OCI-M2 (cell line): Measurements from ENCODE around the gene DARS1.
A peak's percentile ranks its signal among the peaks of the same experiment; 100 is the strongest.

Source experiments
- DNase-seq: peaks from one replicate; lab custom pipeline; 2025; ENCODE audit not compliant: unreplicated experiment; lab: John Stamatoyannopoulos, UW

DARS1 gene

DNA sequence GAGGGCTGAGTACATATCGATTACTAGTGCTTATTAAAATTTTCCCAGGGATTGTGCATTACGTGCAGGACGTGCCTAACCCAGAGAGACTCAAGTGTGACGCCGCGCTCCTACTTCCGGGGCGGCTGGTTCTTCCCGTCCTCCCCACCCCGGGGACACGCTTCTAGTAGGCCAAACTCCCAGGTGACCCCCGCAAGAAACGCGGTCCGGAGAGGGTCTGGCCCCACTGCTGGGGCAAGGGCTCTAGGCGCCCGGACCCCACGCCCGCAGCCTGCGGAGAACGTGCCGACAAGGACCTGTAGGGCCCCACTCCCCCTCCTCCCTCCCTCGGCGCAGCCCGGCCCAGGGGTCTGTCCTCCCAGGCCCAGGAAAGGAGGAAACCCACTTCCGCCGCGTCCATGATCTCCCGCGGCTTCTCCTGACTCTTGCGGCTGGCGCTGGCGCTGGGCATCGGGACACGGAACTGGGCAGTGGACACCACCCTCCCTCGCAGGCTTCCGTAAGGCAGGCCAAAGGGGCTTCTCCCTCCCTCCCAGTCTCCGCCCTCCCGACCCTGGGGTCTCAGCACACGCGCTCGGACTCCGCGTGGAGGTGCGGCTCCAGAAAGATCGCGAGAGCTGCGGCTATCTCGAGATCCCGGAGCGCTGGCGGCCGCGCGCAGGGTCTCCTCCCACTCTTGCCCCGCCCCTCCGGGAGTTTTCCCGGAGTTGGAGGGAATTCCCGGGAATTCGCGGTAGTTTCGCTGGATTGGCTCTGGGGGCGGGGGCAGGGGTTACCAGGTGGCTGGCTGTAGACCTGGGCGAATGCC lies at the start of gene DARS1:
TSS of gene DARS1 (minus strand) at position 609 of the 808 bp plus-strand sequence. CDS start at position 451, 158 bp downstream.
- peak; percentile 44 for DNase-seq

DNA sequence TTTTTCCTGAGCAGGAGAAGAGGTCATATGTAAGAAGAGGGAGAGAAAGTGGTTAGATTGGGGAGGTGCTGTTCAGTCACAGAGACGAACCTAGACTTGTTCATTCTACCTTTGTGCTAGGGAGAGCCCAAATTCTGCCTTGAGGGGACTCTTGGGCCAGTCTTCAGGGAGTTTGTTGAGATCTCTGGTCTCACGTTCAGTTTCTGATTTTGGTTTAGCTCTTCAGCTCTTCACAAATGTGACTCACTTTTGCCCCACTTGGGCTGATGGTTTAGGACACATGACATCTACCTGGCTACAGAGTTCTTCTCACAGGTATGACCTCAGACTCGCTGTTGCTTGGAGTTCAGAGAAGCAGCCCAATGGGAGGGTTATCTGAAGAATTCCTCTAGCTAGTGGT lies 49.2 kb upstream of the DARS1 start:
- DNase-seq = no peak

DNA sequence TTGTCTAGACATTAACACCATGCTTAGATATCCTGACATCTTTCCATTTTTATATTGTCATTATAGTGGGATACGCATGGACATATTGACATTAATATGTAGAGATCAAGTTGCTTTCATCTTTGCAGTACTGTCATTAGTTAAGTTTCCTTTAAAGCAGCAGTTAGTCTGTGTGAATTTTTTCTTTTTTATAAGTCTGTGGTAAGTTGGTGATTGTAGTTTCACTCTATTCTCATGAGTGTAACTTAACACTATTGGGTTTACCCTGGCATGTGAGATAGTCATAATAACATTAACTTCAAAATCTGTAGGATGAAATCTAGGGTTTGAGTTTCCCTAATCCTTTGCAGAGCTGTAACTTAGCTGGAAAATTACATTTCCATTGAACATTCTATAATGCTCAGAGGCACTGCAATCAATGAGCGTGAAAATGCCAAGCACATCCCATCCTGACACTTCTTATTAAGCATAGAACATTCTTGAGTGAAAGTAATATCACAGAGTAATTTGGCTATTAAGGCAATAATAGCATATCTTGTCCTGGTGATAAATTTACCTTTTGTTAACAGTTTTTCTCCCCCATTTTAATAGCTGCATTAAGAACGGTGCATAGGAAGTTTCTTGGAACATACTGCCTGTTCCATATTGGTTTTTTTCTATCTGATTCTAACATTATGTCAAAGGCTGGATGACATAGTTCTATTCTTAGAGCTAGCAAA lies 47.5 kb upstream of the DARS1 start:
- DNase-seq = no peak

DNA sequence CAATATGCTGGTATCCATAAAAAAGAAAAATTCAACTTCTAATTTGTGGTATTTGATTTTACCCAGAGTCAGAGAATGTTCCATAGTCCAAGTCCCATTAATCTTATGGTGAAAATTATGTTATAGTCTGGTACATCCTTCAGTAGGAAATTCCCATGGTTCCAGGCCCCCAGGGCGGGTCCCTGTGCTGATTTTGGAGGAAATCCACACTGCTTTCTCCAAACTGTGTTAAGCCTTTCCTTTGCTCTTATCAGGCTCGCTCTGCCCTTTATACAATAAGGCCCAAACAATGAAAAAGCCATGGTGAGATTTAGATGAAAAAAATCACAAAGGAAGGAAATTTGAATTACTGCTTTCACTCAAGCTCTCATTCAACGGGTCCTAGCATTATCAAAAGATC lies 46.8 kb upstream of the DARS1 start:
- DNase-seq = no peak

GRCh38 chr2:136031711-136032110 lies 46.3 kb upstream of the DARS1 start:
- no peak for DNase-seq

DNA sequence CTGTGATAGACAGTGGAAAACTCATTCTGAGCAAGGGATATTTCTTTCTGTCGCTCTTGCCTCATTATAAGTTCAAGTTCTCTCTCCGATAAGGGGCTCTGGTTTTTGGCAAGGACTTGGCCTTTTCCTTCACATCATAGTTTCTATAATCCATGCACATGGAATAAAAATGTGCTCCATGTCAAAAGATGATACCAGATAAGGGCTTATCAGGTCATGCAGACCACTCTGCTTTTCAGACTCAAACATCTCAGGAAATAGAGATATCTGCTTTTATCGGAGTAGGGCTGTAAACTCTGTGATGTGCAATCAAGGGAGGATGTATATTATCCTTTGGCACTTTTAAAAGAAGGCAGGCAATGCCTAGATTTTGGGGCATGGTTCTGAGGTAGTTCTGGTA lies 45.0 kb upstream of the DARS1 start:
- no peak for DNase-seq

- DNase-seq = no peak
These were observed 43.7 kb upstream of the DARS1 start for GRCh38 chr2:136029149-136029548.

GRCh38 chr2:136028001-136028400 lies 42.6 kb upstream of the DARS1 start:
- no peak for DNase-seq

DNA sequence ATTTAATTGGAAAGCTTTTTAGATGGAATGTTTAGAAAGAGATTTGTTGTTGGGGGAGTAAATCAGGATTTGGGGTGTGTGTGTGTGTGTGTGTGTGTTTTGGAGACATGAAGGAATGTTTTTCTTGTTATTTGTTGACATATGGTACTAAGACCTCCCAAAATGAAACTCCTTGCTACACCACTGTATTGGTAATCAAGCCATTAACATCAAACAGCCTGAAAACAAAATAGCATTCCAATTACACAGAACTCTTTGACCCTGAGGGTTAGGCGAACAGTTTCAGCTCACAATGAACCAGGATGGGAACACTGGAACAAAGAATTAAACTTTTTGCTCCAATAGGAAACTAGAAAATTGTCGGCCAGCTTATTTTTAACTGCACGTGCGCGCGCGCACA lies 41.7 kb upstream of the DARS1 start:
- DNase-seq = no peak

DNA sequence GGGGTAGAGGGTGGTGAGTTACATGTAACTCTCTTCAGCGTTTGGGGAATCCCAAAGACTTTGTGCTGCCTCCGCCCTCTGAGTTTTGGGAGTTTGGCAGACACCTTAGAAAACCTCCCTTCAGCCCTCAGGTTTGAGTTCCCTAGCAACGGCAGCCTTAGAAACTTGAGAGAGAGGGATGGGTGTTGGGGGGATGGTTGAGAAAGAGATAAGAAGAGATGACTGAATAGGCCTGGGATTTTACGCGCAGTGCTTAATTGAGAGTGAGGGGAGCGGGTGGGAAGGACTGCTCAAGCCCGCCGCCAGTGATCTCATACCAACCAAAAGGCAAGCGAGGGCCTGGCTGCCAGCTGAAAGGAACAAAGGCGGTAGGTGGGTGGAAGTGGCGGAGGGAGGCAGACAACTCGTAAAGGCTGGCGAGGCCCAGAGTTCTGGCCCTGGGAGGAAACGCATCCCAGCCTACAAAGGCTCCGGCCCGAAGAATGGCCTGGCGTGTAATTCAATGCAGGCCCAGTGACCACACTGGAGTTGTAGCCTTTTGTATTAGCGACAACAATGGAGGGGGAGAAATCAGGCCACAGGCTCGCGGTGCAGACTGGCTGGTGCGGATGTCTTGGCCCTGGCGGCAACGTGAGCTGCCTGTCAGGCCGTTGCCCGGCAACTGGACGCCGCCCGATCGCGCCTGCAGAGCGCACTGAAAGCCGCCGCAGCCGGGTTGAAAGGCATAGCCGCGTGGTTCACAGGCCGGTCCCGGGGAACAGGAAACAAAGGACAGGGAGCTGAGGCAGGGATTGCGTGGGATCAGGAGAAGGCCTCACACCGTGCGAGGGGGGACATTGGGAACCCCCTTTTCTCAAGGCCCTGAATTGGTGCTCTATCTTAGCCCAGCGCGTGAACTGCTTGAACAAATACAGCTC lies 39.9 kb upstream of the DARS1 start:
- DNase-seq = no peak

DNA sequence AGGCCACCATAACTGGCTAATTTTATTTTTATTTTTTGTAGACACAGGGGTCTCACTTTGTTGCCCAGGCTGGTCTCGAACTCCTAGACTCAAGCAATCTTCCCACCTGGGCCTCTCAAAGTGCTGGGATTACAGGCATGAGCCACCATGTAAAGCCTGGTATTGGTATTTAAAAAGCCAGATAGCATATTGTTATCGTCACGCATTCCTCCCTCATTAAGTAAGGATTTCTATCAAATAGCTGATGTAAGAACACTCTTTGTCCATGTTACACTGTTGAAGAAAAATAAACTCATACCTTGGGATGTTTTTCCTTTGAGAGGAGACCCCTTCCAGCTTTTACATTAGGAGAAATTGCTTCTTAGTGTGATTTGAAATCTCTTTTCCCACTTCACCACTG lies 39.2 kb upstream of the DARS1 start:
- DNase-seq = no peak

- no peak for DNase-seq
These were observed 38.8 kb upstream of the DARS1 start for GRCh38 chr2:136024185-136024584.

DNA sequence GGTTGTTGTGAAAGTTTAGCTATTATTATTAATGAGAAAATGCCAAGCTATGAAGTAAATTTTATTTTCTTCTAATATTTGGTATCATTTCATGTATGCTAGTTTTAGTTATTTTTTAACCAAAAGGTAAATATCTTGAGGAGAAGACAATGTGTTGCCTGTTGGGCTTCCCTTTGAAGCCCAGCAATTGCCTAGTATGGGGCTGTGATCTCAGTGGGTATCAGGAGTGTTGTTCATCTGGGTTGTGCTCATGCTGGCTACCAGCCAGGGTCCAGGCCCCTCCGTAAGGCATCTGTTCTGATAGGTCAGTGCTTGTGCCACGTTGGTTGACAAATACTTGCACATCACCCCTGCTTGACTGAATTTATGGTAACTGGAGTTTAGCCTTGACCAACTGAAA lies 38.0 kb upstream of the DARS1 start:
- no peak for DNase-seq

GRCh38 chr2:136022396-136023146 lies 37.1 kb upstream of the DARS1 start:
- no peak for DNase-seq

- no peak for DNase-seq
These were observed 36.5 kb upstream of the DARS1 start for GRCh38 chr2:136021976-136022375.

- no peak for DNase-seq
These were observed 36.0 kb upstream of the DARS1 start for GRCh38 chr2:136021406-136021805.

- DNase-seq = no peak
These were observed 35.4 kb upstream of the DARS1 start for GRCh38 chr2:136020831-136021230.

- DNase-seq = no peak
These were observed 34.4 kb upstream of the DARS1 start for GRCh38 chr2:136019825-136020224.

DNA sequence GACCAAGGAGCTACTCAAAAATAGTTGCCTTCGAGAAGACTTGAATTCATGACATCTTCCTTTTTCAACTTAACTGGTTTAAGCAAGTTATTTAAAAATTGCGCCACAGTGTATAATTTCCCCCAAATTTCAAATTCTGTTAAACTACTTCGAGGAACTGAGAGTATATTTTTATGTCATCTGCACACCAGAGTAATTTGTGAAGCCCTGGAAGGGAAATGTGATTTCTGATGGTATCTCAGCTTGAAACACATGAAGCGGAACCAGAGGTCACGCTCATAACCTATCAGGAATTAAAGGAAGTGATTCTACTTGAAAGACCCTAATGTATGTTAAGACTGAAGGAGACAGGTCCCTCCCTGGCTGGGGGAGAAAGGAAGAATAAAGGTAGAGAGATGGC lies 33.9 kb upstream of the DARS1 start:
- DNase-seq = no peak

DNA sequence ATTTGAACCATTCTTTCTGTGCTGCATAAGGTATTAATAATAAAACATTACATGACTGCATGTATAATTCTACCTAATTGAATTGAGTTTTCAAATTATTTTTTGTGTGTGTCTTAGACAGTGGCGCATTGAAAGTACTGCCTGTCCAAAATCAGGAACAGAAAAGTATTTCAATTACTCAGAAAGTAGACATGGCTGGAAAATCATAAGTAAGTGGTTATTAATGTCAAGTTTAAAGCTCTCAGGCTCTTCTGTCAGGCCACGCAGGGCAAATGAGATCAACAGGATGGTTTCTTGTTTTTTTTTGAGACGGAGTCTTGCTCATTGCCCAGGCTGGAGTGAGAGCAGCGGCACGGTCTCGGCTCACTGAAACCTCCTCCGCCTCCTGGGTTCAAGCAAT lies 32.4 kb upstream of the DARS1 start:
- DNase-seq = no peak

DNA sequence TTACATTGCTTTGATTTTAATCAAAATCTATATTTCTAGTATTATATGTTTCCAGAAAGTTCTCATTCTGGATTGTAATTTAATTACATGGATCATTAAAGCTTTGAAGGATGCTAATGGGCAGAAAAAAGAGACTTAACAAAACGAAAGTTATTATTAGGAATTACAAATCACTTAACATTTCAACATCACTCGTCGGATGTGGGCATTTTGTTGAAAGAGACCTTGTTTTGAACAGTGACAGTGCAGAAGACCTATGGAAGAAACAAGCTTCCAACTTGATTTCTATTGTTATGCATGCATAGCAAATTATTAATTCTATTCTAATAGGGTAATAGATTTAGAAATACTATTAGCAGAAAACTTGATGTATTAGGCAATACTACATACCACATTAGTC lies 31.4 kb upstream of the DARS1 start:
- DNase-seq = no peak
